Astrocyte (in vitro differentiated cells and primary cell): Measurements from ENCODE around the gene ACTL6B. TPM values are rescaled to one million over a fixed set of nuclear protein-coding genes. Genes with fewer than 3 reads are reported as not detected.

Source experiments
- DNase-seq: peaks from one replicate; pipeline ENCODE4 v3.0.0-alpha.2; 2010; ENCODE audit warnings: low read depth
- FAIRE-seq: peaks from 2 replicates; lab custom pipeline; 2011; peaks lifted over from hg19 to GRCh38; lab: Jason Lieb, UNC
- H2AFZ ChIP-seq: 2 replicates; pipeline ENCODE4 v1.6.0; 2012; ENCODE audit warnings: low read depth, low read length, inconsistent platforms
- H3K27ac ChIP-seq: 2 replicates; pipeline ENCODE4 v1.5.1; 2011; ENCODE audit warnings: low read depth, low read length, inconsistent platforms
- H3K27me3 ChIP-seq: 2 replicates; pipeline ENCODE4 v1.6.0; 2011; ENCODE audit warnings: low read length, inconsistent platforms; ENCODE audit not compliant: insufficient read depth
- H3K36me3 ChIP-seq: 2 replicates; pipeline ENCODE4 v1.5.1; 2011; ENCODE audit warnings: low read length, inconsistent platforms; ENCODE audit not compliant: insufficient read depth
- H3K4me1 ChIP-seq: 2 replicates; pipeline ENCODE4 v1.5.1; 2011; ENCODE audit warnings: low read length, inconsistent platforms; ENCODE audit not compliant: insufficient read depth
- H3K4me2 ChIP-seq: 2 replicates; pipeline ENCODE4 v1.6.0; 2012; ENCODE audit warnings: low read length, inconsistent platforms
- H3K4me3 ChIP-seq: 2 replicates; pipeline ENCODE4 v1.5.1; 2011; ENCODE audit warnings: low read depth, mild to moderate bottlenecking, low read length, inconsistent platforms; ENCODE audit not compliant: insufficient read depth
- H3K79me2 ChIP-seq: 2 replicates; pipeline ENCODE4 v1.6.0; 2012; ENCODE audit warnings: mild to moderate bottlenecking, low read length, inconsistent platforms; ENCODE audit not compliant: insufficient read depth
- H3K9ac ChIP-seq: 2 replicates; pipeline ENCODE4 v1.6.0; 2012; ENCODE audit warnings: mild to moderate bottlenecking, low read length, inconsistent platforms
- H3K9me3 ChIP-seq: 2 replicates; pipeline ENCODE4 v1.5.1; 2012; ENCODE audit warnings: low read depth, mild to moderate bottlenecking, low read length, inconsistent platforms; ENCODE audit not compliant: insufficient read depth
- H4K20me1 ChIP-seq: 2 replicates; pipeline ENCODE4 v1.6.0; 2012; ENCODE audit warnings: low read length, inconsistent platforms; ENCODE audit not compliant: insufficient read depth
- H3K27ac Mint-ChIP-seq: one replicate; pipeline ENCODE4 v1.8.0; 2021; ENCODE audit warnings: mild to moderate bottlenecking, mixed read lengths; ENCODE audit not compliant: unreplicated experiment
- H3K27me3 Mint-ChIP-seq: one replicate; pipeline ENCODE4 v1.8.0; 2021; ENCODE audit warnings: low read depth, mixed read lengths; ENCODE audit not compliant: unreplicated experiment
- H3K36me3 Mint-ChIP-seq: one replicate; pipeline ENCODE4 v1.8.0; 2021; ENCODE audit warnings: low read depth, mixed read lengths; ENCODE audit not compliant: unreplicated experiment
- H3K4me1 Mint-ChIP-seq: one replicate; pipeline ENCODE4 v1.8.0; 2021; ENCODE audit warnings: low read depth, mixed read lengths; ENCODE audit not compliant: unreplicated experiment
- H3K4me3 Mint-ChIP-seq: one replicate; pipeline ENCODE4 v1.8.0; 2021; ENCODE audit warnings: mild to moderate bottlenecking, moderate library complexity, mixed read lengths; ENCODE audit not compliant: unreplicated experiment
- H3K9me3 Mint-ChIP-seq: one replicate; pipeline ENCODE4 v1.8.0; 2021; ENCODE audit warnings: mild to moderate bottlenecking, mixed read lengths; ENCODE audit not compliant: unreplicated experiment
- EZH2 ChIP-seq: IDR thresholded peaks from 2 replicates; pipeline ENCODE4 v1.6.1; 2012; ENCODE audit warnings: mild to moderate bottlenecking, low read length, inconsistent platforms; ENCODE audit not compliant: insufficient read depth
- total RNA-seq: library from RNA; stranded (reverse); gene quantifications from 2 replicates; pipeline ENCODE4 v1.2.1, GENCODE V29; 2021
- TF ChIP-seq, protein P1 (sequence below): IDR thresholded peaks from 2 replicates; pipeline ENCODE4 v1.5.1; 2011; ENCODE audit warnings: low read depth, mild to moderate bottlenecking, inconsistent platforms, low read length, moderate library complexity; ENCODE audit not compliant: insufficient read depth

ACTL6B gene
- total RNA-seq, 1 donor from 2014 or later: not detected

DNA sequence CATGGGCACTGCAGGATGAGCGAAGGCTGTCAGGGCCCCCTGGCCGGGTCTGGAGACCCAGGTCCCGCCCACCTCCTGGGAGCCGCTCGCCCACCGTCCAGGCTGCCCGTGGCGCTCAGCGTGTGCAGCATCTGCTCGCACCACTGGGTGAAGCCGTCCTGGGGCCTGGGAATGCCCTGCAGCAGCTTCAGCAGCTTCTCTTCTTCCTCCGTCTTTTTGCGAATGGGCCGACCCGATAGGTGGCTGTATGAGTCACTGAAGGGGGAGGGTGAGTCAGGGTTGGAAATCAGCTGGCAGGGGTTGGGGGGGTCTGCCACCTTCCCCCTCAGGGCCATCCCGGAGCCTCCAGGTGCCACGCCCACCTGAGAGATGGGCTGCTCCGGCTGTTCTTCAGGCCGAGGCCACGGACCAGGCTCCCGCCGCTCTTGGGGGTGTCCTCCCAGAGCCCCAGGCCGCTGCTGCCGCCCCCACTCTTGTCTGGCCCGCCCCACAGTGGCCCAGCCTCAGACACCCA is 26.0 kb upstream of the ACTL6B start:
- no peak for FAIRE-seq
- no peak overlapping the region for H3K27ac ChIP-seq
- no peak overlapping the region for H3K4me3 Mint-ChIP-seq

DNA sequence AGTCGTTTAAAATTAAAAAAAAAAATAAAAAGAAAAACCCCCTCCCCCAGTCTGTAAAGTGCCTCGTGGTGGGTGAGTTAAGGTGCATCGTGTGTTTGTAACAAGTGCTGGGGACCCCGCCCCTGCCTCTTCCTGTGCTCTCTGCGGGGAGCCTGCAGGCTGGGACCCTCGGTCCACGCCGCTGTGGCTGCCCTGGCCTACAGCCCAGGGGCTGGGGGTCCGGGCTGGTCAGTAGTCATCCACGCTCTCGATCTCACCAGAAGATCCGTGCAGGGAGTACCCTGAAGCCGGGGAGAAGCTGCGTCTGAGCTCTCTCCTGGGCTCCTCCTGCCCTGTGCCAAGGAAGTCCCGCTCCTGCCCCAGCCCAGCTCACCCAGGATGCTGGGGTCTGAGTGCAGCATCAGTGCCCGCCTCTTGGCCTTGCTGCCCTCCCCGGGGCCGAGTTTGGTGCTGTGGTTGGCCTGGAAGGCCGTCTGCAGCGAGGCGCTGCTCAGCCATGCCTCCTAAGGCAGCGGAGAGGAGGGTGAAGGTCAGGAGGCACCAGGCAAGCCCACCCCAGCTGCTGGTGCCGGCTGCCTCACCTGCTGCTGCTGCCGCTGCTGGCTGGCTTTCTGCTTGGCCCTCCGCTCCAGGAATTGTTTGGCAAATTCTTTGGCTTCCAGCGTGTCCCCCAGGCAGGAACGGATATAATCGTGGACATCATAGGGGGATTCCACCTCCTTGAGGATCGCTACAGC is 25.4 kb upstream of the ACTL6B start:
- H3K4me3 Mint-ChIP-seq: no peak overlapping the region
- H3K27me3 ChIP-seq: no peaks in the 10 kb centered on the region
- no peak overlapping the region for H3K9ac ChIP-seq
- H3K4me1 ChIP-seq: peaks cover 9% of the 10 kb centered on the region
- DNase-seq: no peak
- peak overlapping the region; percentile 15 for H3K4me2 ChIP-seq
- no peak for FAIRE-seq
- no peak overlapping the region for H3K27ac ChIP-seq
- H3K27me3 Mint-ChIP-seq: no peaks in the 10 kb centered on the region
- H3K9me3 ChIP-seq: no peaks in the 10 kb centered on the region
- peaks cover 58% of the 10 kb centered on the region for H4K20me1 ChIP-seq
- peaks cover 19% of the 10 kb centered on the region for H3K79me2 ChIP-seq
- H3K27ac Mint-ChIP-seq: no peak overlapping the region
- H3K36me3 ChIP-seq: peaks cover 7% of the 10 kb centered on the region
- no peak overlapping the region for H3K4me3 ChIP-seq
- no peaks in the 10 kb centered on the region for H3K9me3 Mint-ChIP-seq
- no peak overlapping the region for H2AFZ ChIP-seq
- TF ChIP-seq EZH2: no peak
- TF ChIP-seq, protein P1, sequence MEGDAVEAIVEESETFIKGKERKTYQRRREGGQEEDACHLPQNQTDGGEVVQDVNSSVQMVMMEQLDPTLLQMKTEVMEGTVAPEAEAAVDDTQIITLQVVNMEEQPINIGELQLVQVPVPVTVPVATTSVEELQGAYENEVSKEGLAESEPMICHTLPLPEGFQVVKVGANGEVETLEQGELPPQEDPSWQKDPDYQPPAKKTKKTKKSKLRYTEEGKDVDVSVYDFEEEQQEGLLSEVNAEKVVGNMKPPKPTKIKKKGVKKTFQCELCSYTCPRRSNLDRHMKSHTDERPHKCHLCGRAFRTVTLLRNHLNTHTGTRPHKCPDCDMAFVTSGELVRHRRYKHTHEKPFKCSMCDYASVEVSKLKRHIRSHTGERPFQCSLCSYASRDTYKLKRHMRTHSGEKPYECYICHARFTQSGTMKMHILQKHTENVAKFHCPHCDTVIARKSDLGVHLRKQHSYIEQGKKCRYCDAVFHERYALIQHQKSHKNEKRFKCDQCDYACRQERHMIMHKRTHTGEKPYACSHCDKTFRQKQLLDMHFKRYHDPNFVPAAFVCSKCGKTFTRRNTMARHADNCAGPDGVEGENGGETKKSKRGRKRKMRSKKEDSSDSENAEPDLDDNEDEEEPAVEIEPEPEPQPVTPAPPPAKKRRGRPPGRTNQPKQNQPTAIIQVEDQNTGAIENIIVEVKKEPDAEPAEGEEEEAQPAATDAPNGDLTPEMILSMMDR: no peak
- peaks cover under 1% of the 10 kb centered on the region for H3K4me1 Mint-ChIP-seq
- H3K36me3 Mint-ChIP-seq: peaks cover 9% of the 10 kb centered on the region

More for the DNA sequence above, 26.0 kb upstream of the ACTL6B start:
- Mint-ChIP-seq H3K36me3 (peaks cover 9% of the 10 kb centered on the region), H3K9me3 (no peaks in the 10 kb centered on the region), H3K27ac (no peak overlapping the region), H3K4me1 (no peaks in the 10 kb centered on the region), H3K27me3 (no peaks in the 10 kb centered on the region)
- Histone ChIP-seq H3K27me3 (no peaks in the 10 kb centered on the region), H2AFZ (no peak overlapping the region), H3K4me2 (peak overlapping the region; percentile 15), H3K4me1 (peaks cover 9% of the 10 kb centered on the region), H3K9me3 (no peaks in the 10 kb centered on the region), H3K79me2 (peaks cover 13% of the 10 kb centered on the region), H3K9ac (no peak overlapping the region), H3K4me3 (no peak overlapping the region), H4K20me1 (peaks cover 52% of the 10 kb centered on the region), H3K36me3 (peaks cover 7% of the 10 kb centered on the region)
- no peak for TF ChIP-seq EZH2
- TF ChIP-seq, protein P1: no peak
- peak; percentile 35 for DNase-seq
